IPS-18a (cell line): ENCODE data around the gene TRIP11.
"Not testable (repeated sequence)": the region's sequence is repeated elsewhere in the genome, so short reads cannot be mapped to it uniquely, and the experiment has no call there.

Source experiments
- H3K27ac ChIP-seq: one replicate; pipeline ENCODE4 v1.5.1; 2013; ENCODE audit warnings: low read length
- H3K27me3 ChIP-seq: one replicate; pipeline ENCODE4 v1.6.1; 2013; ENCODE audit warnings: mild to moderate bottlenecking, low read length; ENCODE audit not compliant: control insufficient read depth, insufficient read depth
- H3K36me3 ChIP-seq: one replicate; pipeline ENCODE4 v1.6.1; 2013; ENCODE audit warnings: low read depth, low read length; ENCODE audit not compliant: control insufficient read depth
- H3K4me1 ChIP-seq: one replicate; pipeline ENCODE4 v1.6.1; 2013; ENCODE audit warnings: low read depth, low read length; ENCODE audit not compliant: control insufficient read depth
- H3K4me3 ChIP-seq: one replicate; pipeline ENCODE4 v1.5.1; 2013; ENCODE audit warnings: low read length
- H3K9ac ChIP-seq: one replicate; pipeline ENCODE4 v1.6.1; 2013; ENCODE audit warnings: mild to moderate bottlenecking, low read length, moderate library complexity
- H3K9me3 ChIP-seq: one replicate; pipeline ENCODE4 v1.6.1; 2013; ENCODE audit warnings: low read depth, low read length; ENCODE audit not compliant: control insufficient read depth

Gene TRIP11

DNA sequence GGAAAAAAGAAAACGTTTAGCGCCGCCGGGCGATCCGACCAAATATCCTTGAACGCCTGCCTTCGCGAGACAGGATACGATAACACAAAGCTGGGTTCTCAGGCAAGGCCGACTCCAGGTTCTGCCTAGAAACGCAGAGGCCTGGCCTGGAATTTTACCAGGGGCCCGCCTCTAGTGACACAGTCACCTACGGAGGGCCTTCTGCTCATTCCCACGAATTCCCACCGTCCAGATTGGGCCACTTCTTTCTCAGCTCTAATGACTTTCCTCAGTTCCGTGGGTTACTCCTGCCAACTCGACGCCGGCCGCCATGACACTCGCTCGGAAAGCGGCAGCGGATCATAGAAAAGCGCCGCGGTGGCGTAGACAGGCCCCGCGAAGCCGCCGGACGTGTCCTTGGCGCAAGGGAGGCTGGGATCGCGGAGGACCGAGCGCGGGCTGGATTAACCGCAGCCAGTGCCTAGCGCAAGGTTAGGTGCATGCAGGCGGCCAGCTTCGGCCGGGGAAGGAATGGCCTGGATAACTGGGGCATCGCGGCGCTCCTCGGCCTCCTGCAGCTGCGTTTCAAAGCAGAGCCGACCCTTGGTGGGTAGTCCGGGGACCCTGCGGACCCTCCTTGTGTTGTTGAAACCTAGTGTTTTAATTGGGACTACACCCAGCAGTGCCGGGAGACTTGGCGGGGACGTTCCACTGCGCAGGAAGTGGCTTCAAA, at the start of gene TRIP11:
TRIP11 (minus strand) TSS at position 341 of the 712 bp plus-strand sequence. CDS start 374 bp downstream, outside the sequence.
- peak within 1 kb of the TSS; percentile 80 for H3K4me3 ChIP-seq
- H3K27me3 ChIP-seq: no peaks in the 10 kb centered on the region

DNA sequence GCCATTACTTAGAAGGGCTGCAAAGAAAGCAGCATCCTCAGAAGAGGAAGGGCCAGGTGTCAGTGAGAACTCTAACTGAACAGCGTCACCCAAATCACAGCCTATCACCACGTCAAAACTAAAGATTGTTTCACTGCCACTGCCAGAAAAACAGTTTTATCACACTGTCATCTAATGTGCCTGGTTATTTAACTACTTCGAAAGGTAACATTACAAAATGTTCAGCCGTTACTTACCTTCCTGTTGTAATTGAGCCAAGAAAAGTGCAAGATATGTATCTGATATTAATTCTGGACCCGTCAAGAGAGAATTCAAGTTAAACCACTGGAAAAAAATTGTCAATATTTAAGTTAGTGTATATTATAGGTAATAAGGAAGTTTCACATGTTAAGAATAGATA, 48.6 kb upstream of the TRIP11 start:
- H3K36me3 ChIP-seq: peaks cover 31% of the 10 kb centered on the region
- no peak overlapping the region for H3K27ac ChIP-seq
- H3K4me1 ChIP-seq: no peaks in the 10 kb centered on the region
- no peak overlapping the region for H3K4me3 ChIP-seq
- no peak overlapping the region for H3K9ac ChIP-seq
- H3K27me3 ChIP-seq: no peaks in the 10 kb centered on the region
- no peaks in the 10 kb centered on the region for H3K9me3 ChIP-seq

More for the DNA sequence above, at the start of gene TRIP11:
- peak within 1 kb of the TSS; percentile 80 for H3K27ac ChIP-seq
- no peaks in the 10 kb centered on the region for H3K9me3 ChIP-seq
- peak within 1 kb of the TSS; percentile 94 for H3K9ac ChIP-seq
- no peaks in the 10 kb centered on the region for H3K36me3 ChIP-seq
- H3K4me1 ChIP-seq: peaks cover 3% of the 10 kb centered on the region

DNA sequence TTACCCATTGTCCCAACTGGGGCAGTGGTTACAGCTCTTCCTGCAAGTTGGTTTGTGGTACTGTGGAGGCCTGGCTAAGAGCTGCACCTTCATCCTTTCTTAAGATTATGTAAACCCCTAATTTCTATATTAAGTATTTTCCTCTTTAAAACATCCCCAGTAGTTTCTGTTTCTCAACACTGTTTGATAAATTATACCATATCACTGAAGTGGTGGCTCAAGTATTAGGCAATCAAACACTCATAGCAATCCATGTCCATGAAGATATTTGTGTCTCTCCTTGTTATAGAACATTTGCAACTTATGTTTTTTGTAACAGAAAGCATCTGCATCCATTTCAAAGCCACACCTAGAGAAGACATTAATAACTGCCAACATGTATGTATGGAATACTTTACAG, 34.7 kb upstream of the TRIP11 start:
- no peak overlapping the region for H3K4me3 ChIP-seq
- no peaks in the 10 kb centered on the region for H3K4me1 ChIP-seq
- H3K27ac ChIP-seq: no peak overlapping the region
- H3K9me3 ChIP-seq: no peaks in the 10 kb centered on the region
- no peak overlapping the region for H3K9ac ChIP-seq
- no peaks in the 10 kb centered on the region for H3K27me3 ChIP-seq
- H3K36me3 ChIP-seq: peaks cover 26% of the 10 kb centered on the region

DNA sequence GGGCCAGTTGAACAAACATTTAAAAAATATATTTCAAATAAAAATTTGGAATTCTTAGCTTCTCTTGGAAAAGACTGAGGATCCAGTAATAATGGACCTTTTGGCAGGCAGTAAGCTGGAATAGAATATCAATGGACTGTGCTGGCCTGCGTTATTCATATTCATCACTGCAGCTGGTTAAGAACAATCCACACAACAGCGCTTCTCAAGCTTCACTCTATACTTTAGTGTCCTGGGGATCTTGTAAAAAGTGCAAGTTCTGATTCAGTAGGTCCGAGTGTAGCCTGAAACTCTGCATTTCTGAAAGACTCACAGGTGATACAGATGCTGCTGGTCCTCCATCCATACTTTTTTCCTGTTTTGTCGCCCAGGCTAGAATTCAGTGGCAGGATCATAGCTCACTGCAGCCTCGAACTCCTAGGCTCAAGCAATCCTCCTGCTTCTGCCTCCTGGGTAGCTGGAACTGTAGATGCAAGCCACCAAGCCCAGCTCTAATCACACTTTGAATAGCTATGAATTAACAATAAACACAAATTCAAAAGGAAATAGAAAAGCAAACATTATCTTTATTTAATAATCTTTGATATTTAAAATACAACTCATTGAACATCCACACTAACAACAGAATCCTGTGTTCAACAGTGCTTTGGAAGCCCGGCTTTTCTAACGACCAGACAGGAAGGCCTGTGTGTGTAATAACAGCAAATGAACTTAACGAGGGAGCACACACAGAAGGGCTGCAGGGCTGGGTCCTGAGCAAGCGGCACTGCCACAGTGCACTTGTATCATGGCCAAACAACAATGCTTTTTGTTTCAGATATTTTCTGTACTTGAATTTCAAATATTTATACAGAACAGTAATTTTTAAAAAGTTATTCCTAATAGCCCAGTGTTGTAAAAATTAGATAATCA, 18.4 kb upstream of the TRIP11 start:
- Histone ChIP-seq H3K36me3 (peaks cover 2% of the 10 kb centered on the region), H3K9me3 (no peaks in the 10 kb centered on the region), H3K9ac (no peak overlapping the region), H3K4me1 (peaks cover 4% of the 10 kb centered on the region), H3K4me3 (no peak overlapping the region), H3K27me3 (no peaks in the 10 kb centered on the region), H3K27ac (no peak overlapping the region)

DNA sequence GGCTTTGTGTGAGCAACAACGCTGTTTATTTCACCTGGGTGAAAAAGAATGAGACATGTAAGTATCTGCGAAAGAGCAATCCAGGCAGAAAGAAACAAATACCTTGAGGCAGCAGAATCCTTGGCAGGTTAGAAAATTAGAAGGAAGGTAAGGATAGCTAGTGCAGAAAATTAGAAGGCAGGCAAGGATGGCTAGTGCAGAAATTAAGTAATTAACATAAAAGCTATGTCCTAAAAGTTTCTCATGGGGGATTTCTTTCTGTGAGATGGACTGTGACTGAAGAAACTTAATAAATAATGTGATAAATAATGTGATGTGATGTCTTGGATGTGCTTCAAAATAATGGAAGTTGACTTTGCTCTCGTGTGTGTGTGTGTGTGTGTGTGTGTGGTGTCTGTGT, 9.9 kb upstream of the TRIP11 start:
- Histone ChIP-seq H3K27ac (no peak overlapping the region), H3K36me3 (no peaks in the 10 kb centered on the region), H3K9me3 (no peaks in the 10 kb centered on the region), H3K9ac (no peak overlapping the region), H3K4me1 (no peaks in the 10 kb centered on the region), H3K4me3 (no peak overlapping the region), H3K27me3 (no peaks in the 10 kb centered on the region)

DNA sequence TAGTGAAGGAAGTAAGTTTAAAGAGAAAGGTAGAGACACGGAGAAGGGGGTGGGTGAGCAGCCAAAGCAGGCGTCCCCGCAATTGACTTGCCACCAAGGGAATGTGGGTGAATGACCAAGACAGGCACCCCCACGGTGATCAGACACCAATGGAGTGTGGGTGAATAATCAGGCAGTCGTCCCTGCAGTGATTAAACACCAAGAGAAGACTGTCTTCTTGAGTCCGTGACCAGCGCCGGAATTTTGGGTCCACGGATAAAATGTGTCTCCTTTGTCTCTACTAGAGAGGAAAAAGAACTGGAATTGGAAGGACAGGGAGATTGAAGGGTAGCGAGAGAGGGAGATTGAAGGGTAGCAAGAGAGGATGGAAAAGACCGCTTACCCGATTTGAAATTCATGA, 9.4 kb upstream of the TRIP11 start:
- H3K4me3 ChIP-seq, H3K9me3 ChIP-seq, H3K27ac ChIP-seq, H3K36me3 ChIP-seq, H3K4me1 ChIP-seq, H3K27me3 ChIP-seq, H3K9ac ChIP-seq: not testable (repeated sequence)

DNA sequence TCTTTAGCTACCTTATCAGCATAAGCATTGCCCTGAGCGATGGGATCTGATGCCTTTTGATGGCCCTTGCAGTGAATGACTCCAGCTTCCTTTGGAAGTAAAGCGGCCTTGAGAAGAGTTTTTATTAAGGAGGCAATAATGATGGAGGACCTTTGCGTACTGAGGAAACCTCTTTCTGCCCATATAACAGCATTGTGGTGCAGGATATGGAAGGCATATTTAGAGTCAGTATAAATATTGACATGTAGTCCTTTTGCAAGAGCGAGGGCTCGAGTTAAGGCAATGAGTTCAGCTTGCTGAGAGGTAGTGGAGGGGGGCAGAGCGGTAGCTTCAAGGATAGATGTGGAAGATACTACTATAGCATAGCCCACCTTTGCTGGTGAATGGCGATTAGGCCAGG, 6.0 kb upstream of the TRIP11 start:
- H3K4me1 ChIP-seq, H3K9ac ChIP-seq, H3K27me3 ChIP-seq, H3K4me3 ChIP-seq, H3K36me3 ChIP-seq, H3K9me3 ChIP-seq, H3K27ac ChIP-seq: not testable (repeated sequence)

DNA sequence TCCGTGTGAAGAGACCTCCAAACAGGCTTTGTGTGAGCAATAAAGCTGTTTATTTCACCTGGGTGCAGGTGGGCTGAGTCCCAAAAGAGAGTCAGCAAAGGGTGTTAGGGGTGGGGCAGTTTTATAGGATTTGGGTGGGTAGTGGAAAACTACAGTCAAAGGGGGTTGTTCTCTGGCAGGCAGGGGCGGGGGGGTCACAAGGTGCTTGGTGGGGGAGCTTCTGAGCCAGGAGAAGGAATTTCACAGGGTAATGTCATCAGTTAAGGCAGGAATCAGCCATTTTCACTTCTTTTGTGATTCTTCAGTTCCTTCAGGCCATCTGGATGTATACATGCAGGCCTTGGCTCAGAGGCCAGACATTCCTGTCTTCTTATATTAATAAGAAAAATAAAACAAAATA, 1.9 kb upstream of the TRIP11 start:
- H3K36me3 ChIP-seq, H3K9me3 ChIP-seq, H3K27me3 ChIP-seq, H3K4me1 ChIP-seq, H3K4me3 ChIP-seq, H3K9ac ChIP-seq, H3K27ac ChIP-seq: not testable (repeated sequence)

DNA sequence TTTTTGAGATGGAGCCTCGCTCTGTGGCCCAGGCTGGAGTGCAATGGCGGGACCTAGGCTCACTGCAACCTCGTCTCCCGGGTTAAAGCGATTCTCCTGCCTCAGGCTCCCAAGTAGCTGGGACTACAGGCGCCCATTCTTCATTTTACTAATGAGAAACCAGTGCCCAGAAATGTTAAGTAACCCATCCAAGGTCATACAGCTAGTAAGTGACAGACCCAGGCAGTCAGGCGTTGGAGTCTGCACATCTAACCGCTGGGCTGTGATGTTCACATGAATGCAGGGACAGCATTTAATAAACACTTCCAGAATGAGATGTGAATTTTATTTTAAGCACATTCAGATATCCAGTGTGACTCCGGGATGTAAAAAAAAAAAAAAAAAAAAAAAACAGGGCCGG, 1.3 kb upstream of the TRIP11 start:
- H3K9ac ChIP-seq: peak overlapping the region; percentile 94
- H3K27ac ChIP-seq: no peak overlapping the region

DNA sequence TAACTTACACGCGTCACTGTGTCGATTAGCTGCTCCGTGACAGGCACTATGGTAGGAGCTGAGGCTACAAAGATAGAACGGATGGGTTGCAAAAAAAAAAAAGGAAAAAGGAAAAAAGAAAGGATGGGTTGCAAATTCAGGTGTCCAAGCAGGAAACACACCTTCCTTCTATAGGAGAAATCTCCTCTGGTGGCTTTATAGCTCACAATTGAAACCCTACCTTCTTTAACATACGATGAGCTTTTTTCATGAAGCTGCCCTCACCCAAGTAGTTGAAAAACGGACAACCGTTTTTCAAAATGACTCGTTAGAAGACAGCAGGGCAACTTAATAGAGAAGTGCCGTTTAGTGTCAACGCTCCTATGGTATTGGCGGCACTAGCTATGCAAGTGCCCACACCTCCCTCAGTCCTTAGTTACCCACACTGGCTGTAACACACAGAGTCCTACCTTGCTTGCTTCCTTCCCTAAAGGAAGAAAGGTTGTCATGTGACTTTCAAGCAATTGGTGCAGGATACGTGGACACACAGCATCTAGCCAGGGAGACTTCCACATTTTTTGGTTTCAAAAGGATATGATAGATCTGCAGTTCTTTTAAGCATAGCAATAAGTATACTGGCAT, 682 bp upstream of the TRIP11 start:
- no peaks in the 10 kb centered on the region for H3K36me3 ChIP-seq
- peak overlapping the region; percentile 37 for H3K27ac ChIP-seq
- peak overlapping the region; percentile 94 for H3K9ac ChIP-seq
- H3K27me3 ChIP-seq: no peaks in the 10 kb centered on the region
- no peaks in the 10 kb centered on the region for H3K9me3 ChIP-seq
- H3K4me1 ChIP-seq: peaks cover 3% of the 10 kb centered on the region
- peak overlapping the region; percentile 80 for H3K4me3 ChIP-seq

More for the DNA sequence above, 1.3 kb upstream of the TRIP11 start:
- Histone ChIP-seq H3K9me3 (no peaks in the 10 kb centered on the region), H3K4me3 (peak overlapping the region; percentile 80), H3K4me1 (peaks cover 3% of the 10 kb centered on the region), H3K27me3 (no peaks in the 10 kb centered on the region), H3K36me3 (no peaks in the 10 kb centered on the region)

DNA sequence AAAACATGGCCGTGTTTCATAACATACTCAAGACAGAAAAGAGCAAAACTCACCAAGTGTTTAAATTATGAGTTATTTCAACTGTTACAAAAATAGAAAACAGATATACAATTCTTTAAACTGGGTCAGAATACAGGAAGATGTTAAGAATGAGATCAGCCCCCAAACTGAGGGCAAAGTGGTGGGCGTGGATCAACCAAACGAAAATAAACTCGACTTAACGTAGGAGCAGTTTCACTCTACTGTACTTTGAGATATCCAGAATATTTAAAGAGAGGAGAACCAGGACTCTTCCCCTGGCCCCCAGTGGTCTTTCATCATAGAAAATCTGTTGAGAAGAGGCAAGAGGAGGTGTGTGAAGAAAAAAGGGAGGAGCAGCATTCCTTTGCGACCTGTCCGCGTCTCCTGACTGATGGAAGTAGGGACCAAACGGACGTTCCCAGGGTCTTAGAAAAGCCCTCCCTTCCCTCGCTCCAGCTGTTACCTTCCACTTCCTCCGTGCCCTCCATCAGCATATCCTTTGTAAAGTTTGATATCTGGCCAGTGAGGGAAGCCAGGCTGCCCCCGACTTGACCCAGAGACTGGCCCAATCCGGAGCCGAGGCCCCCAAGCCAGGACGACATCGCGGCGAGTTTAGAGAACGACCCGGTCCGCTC, 668 bp downstream of the TRIP11 start:
- peak overlapping the region; percentile 80 for H3K4me3 ChIP-seq
- H3K4me1 ChIP-seq: peaks cover 3% of the 10 kb centered on the region
- peak overlapping the region; percentile 80 for H3K27ac ChIP-seq
- H3K36me3 ChIP-seq: no peaks in the 10 kb centered on the region
- no peaks in the 10 kb centered on the region for H3K9me3 ChIP-seq
- no peaks in the 10 kb centered on the region for H3K27me3 ChIP-seq
- H3K9ac ChIP-seq: peak overlapping the region; percentile 94
